Gastrocnemius medialis (tissue), 4 donors: Measurements from ENCODE around the gene GRIK2. TPM values are rescaled to one million over a fixed set of nuclear protein-coding genes. Genes with fewer than 3 reads are reported as not detected.

Experiments
- ATAC-seq, 2 donors: fragments of 150-250 bp; one replicate each; pipeline ENCODE4 v1.9.1; 2016
- DNase-seq, 2 donors: peaks; one replicate each; pipeline ENCODE4 v3.0.0-alpha.2; 2019
- H3K27ac ChIP-seq, 4 donors: fragments of 200-600 bp; sonication (generic); 1 replicate in 1 of 4; 2 replicates in 3 of 4; pipeline ENCODE4 v1.5.1; 2016 to 2018; ENCODE audit warnings: mild to moderate bottlenecking in 2 of 4, moderate library complexity in 1 of 4
- H3K27me3 ChIP-seq, 3 donors: fragments of 200-600 bp; sonication (generic) in 2 of 3; 1 replicate in 1 of 3; 2 replicates in 2 of 3; pipeline versions ENCODE4 v1.5.1 to v1.6.0; 2016 to 2019; ENCODE audit warnings: mild to moderate bottlenecking in 1 of 3, moderate library complexity in 1 of 3
- H3K36me3 ChIP-seq, 2 donors: fragments of 200-600 bp; sonication (generic) in 1 of 2; one replicate each; pipeline ENCODE4 v1.5.1; 2017 to 2018
- H3K4me1 ChIP-seq, 2 donors: fragments of 200-600 bp; sonication (generic) in 1 of 2; one replicate each; pipeline ENCODE4 v1.5.1; 2016 to 2017; ENCODE audit warnings: mild to moderate bottlenecking in 2 of 2
- H3K4me3 ChIP-seq, 4 donors: fragments of 200-600 bp; sonication (generic) in 3 of 4; 1 replicate in 1 of 4; 2 replicates in 3 of 4; pipeline ENCODE4 v1.5.1; 2016 to 2019; ENCODE audit warnings: mild to moderate bottlenecking in 2 of 4
- H3K9me3 ChIP-seq, 3 donors: fragments of 200-600 bp; sonication (generic) in 2 of 3; 1 replicate in 1 of 3; 2 replicates in 2 of 3; pipeline ENCODE4 v1.5.1; 2016 to 2019
- CTCF ChIP-seq, 5 experiments: fragments of 450-650 bp in 3 of 5; fragments of 200-600 bp in 2 of 5; sonication (generic) in 2 of 5; IDR thresholded peaks in 4 of 5; conservative IDR thresholded peaks in 1 of 5; 1 replicate in 4 of 5; 2 replicates in 1 of 5; pipeline ENCODE4 v1.5.1; 2016 to 2019; ENCODE audit warnings: antibody characterized with exemption in 5 of 5, mild to moderate bottlenecking in 3 of 5, moderate library complexity in 3 of 5
- POLR2A ChIP-seq, 2 donors: fragments of 450-650 bp; IDR thresholded peaks; one replicate each; pipeline ENCODE4 v1.6.1; 2017; ENCODE audit warnings: antibody characterized with exemption in 2 of 2, mild to moderate bottlenecking in 2 of 2, moderate library complexity in 2 of 2
- in situ Hi-C, 4 donors: fragments of 200-750 bp; cut with MboI; loops; one replicate each; pipeline versions ENCODE4 v1.15.0 to v1.8.0; 2017; ENCODE audit warnings: low sequenced_read_pairs in 4 of 4
- intact Hi-C: fragments of 100-400 bp; cut with DNase I; formaldehyde crosslinking; loops from one replicate; pipeline ENCODE4 v1.15.1; 2023; ENCODE audit warnings: low total_unique reads
- total RNA-seq, 4 donors: library from RNA; depleted of rRNA; stranded (reverse); fragments of >200 nt; gene quantifications; one replicate each; pipeline versions ENCODE4 v1.1.0 to v1.2.3, GENCODE V29; 2016

The GRIK2 gene
- total RNA-seq, 4 donors from 2014 or later, result 0.39 to 5.1 (median 0.79) TPM

- no peak overlapping the region for H3K4me3 ChIP-seq
- DNase-seq (no peak), ATAC-seq (no peak)
- no peaks in the 10 kb centered on the region for H3K4me1 ChIP-seq
- H3K27me3 ChIP-seq, result no peaks in the 10 kb centered on the region
- H3K27ac ChIP-seq, result no peak overlapping the region
- no peaks in the 10 kb centered on the region for H3K9me3 ChIP-seq
- no peak for TF ChIP-seq CTCF (IDR thresholded peaks at IDR 0.05 in 4 of 5, conservative IDR thresholded peaks at IDR 0.05 in 1 of 5)
- no peak for TF ChIP-seq POLR2A (IDR thresholded peaks at IDR 0.05)
- no peaks in the 10 kb centered on the region for H3K36me3 ChIP-seq
- intact Hi-C loops, result no loop called here
- in situ Hi-C loops, result no loop called here
These were observed 268.8 kb downstream of the GRIK2 start for GRCh38 chr6:101662111-101662897.

DNA sequence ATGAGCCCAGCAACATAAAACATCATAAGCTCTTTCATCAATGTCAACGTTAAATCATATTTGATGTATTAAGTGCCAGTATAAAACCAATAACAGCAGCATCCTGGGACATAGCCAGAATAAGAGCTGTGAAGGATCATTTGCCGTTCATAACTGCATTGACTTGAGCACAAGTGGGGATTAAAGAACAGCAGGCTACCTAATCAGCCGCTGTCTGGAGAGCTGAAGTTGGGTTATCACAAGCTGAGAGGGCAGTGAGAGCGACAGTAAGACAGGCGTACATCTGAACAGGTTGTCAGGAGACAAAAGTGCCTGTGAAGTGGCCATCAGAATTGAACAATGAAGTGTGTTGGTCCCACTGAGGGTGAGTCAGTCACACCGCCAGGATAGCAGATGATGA lies 269.6 kb downstream of the GRIK2 start:
- intact Hi-C loops (no loop called here), in situ Hi-C loops (no loop called here)
- Histone ChIP-seq H3K4me3 (no peak overlapping the region), H3K27me3 (no peaks in the 10 kb centered on the region), H3K9me3 (no peaks in the 10 kb centered on the region), H3K27ac (no peak overlapping the region), H3K36me3 (no peaks in the 10 kb centered on the region), H3K4me1 (no peaks in the 10 kb centered on the region)
- no peak for ATAC-seq
- TF ChIP-seq CTCF (IDR thresholded peaks at IDR 0.05 in 4 of 5, conservative IDR thresholded peaks at IDR 0.05 in 1 of 5) (no peak), POLR2A (IDR thresholded peaks at IDR 0.05) (no peak)
- DNase-seq, result no peak

- no peaks in the 10 kb centered on the region for H3K27me3 ChIP-seq
- no peaks in the 10 kb centered on the region for H3K4me1 ChIP-seq
- intact Hi-C loops (no loop called here), in situ Hi-C loops (no loop called here)
- no peaks in the 10 kb centered on the region for H3K9me3 ChIP-seq
- DNase-seq (no peak), ATAC-seq (no peak)
- H3K4me3 ChIP-seq, result no peak overlapping the region
- TF ChIP-seq CTCF (IDR thresholded peaks at IDR 0.05 in 4 of 5, conservative IDR thresholded peaks at IDR 0.05 in 1 of 5) (no peak), POLR2A (IDR thresholded peaks at IDR 0.05) (no peak)
- no peaks in the 10 kb centered on the region for H3K36me3 ChIP-seq
- H3K27ac ChIP-seq, result no peak overlapping the region
These were observed 272.7 kb downstream of the GRIK2 start for GRCh38 chr6:101666256-101666655.

DNA sequence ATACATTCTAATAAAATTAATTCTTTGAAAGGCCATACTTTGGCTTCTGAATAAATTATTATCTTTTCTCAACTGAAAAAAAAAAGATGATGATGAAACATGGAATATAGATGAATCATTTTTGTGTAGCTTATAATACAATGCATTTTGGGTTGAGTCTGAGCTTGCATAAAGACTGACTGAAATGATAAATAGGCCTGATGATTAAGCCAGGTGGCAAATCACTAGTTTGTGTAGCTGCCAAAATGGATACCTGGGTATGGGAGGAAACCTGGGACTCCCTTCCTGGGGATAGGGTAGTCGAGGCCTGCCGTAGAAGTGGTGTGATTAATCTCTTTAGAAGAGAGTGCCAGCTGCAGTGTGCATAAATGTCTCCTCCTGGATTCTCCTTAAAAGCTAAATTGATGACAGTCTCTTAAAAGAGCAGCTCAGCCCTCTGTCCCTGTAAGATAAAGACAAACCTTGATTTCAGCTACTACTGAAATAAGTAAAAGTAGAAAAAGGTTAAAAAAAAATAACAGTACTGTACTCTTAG lies 275.1 kb downstream of the GRIK2 start:
- no peak overlapping the region for H3K27ac ChIP-seq
- H3K27me3 ChIP-seq, result no peaks in the 10 kb centered on the region
- no peaks in the 10 kb centered on the region for H3K4me1 ChIP-seq
- DNase-seq (no peak), ATAC-seq (no peak)
- intact Hi-C loops (no loop called here), in situ Hi-C loops (no loop called here)
- H3K9me3 ChIP-seq, result no peaks in the 10 kb centered on the region
- no peak for TF ChIP-seq CTCF (IDR thresholded peaks at IDR 0.05 in 4 of 5, conservative IDR thresholded peaks at IDR 0.05 in 1 of 5)
- TF ChIP-seq POLR2A (IDR thresholded peaks at IDR 0.05), result no peak
- no peak overlapping the region for H3K4me3 ChIP-seq
- no peaks in the 10 kb centered on the region for H3K36me3 ChIP-seq
